DND-41 (cell line): ENCODE results near the gene GPC6.

Experiments used
- EZH2 ChIP-seq: IDR thresholded peaks from 3 replicates; pipeline ENCODE4 v1.6.1; 2012; ENCODE audit warnings: borderline replicate concordance, low read depth, mild to moderate bottlenecking, moderate library complexity, low read length, inconsistent platforms; ENCODE audit not compliant: severe bottlenecking
- TF ChIP-seq, protein P1 (sequence below): IDR thresholded peaks from 2 replicates; pipeline ENCODE4 v1.5.1; 2012; ENCODE audit warnings: borderline replicate concordance, low read length, moderate library complexity, mild to moderate bottlenecking; ENCODE audit not compliant: poor library complexity, severe bottlenecking; ENCODE audit errors: extremely low read depth

DNA sequence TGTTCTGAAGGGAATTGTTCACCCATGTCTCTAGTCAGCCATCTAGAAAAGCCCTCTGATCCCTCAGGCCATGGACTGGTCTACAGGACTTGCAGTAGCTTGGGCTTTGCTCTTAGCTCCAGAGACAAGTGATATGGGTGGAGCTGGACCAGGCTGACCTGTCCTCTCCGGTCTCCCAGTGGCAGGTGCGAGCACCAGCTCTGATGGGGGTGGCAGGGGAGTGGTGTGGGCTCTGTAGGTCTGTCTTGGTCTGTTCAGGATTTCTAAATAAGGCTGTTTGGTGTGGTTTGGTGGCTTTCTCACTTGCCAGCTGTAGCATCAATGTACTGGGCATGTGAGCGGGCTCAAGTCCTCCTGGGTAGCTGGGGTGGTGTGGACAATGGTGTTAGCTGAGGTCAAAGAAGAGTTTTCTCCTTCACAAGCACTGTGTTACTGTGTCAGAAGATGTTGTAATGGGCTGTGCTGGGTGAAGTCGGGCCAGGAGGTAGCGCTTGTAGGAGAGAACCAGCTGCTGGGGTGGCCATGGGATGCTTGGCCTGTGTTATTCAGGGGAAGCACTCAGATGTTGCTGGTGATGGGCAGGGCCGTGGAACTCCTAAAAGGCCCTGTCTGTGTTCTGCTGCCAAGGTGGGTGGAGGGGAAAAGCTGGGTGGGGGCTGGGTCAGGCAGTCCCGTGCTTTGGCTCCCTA, 16.9 kb downstream of the GPC6 start:
- TF ChIP-seq, protein P1, sequence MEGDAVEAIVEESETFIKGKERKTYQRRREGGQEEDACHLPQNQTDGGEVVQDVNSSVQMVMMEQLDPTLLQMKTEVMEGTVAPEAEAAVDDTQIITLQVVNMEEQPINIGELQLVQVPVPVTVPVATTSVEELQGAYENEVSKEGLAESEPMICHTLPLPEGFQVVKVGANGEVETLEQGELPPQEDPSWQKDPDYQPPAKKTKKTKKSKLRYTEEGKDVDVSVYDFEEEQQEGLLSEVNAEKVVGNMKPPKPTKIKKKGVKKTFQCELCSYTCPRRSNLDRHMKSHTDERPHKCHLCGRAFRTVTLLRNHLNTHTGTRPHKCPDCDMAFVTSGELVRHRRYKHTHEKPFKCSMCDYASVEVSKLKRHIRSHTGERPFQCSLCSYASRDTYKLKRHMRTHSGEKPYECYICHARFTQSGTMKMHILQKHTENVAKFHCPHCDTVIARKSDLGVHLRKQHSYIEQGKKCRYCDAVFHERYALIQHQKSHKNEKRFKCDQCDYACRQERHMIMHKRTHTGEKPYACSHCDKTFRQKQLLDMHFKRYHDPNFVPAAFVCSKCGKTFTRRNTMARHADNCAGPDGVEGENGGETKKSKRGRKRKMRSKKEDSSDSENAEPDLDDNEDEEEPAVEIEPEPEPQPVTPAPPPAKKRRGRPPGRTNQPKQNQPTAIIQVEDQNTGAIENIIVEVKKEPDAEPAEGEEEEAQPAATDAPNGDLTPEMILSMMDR: no peak
- TF ChIP-seq EZH2: no peak
